Measurements from ENCODE around the gene MRPL47. TPM values are rescaled to one million over a fixed set of nuclear protein-coding genes. Genes with fewer than 3 reads are reported as not detected.

The MRPL47 gene
- total and polyA plus RNA-seq, 10 of the 15 experiments (the other 5 are each of a cell fraction or from before 2014, with no cell fraction given) = 40.6 to 237 (median 73.9) TPM

- no peaks in the 10 kb centered on the region for H3K9me3 ChIP-seq (replicated peaks; ENCODE audit: control insufficient read depth, insufficient read depth, low read length)
- H2AFZ ChIP-seq (ENCODE audit: control insufficient read depth, low read depth, low read length) = no peak overlapping the region
- no peaks in the 10 kb centered on the region for H4K20me1 ChIP-seq (ENCODE audit: control insufficient read depth, insufficient read depth)
- DNase-seq (ENCODE audit: low read depth, low spot score) (no peak), FAIRE-seq (no peak), ATAC-seq (no peak)
- SMC1A ChIA-PET (ENCODE audit: uncharacterized antibody, unreplicated experiment) = no interaction called here
- no peak overlapping the region for H3K4me3 ChIP-seq
- no peak overlapping the region for H3K9ac ChIP-seq (ENCODE audit: control insufficient read depth, insufficient read depth, low read length)
- H3K27ac ChIP-seq (ENCODE audit: control insufficient read depth, insufficient read depth) = no peak overlapping the region
- H3K79me2 ChIP-seq (ENCODE audit: control insufficient read depth, insufficient read depth, low read length) = no peaks in the 10 kb centered on the region
- 31% methylated on average over 3 of the region's 3 CpGs for WGBS (ENCODE audit: insufficient coverage, insufficient replicate concordance, low lambda C conversion rate, missing lambda C conversion rate)
- H3K36me3 ChIP-seq (ENCODE audit: control insufficient read depth in 2 of 2, insufficient read depth in 2 of 2, low read length in 1 of 2) = no peaks in the 10 kb centered on the region
- H3K4me2 ChIP-seq (ENCODE audit: control insufficient read depth, insufficient read depth) = no peak overlapping the region
- H3K4me1 ChIP-seq (ENCODE audit: control insufficient read depth, insufficient read depth, low read length) = 0 out of 2 replicates have a peak, but pooled peaks cover 3% of the 10 kb centered on the region
- in situ Hi-C loops (cut with MboI) = no loop called here
- no peak for TF ChIP-seq SMARCA5 (IDR thresholded peaks at IDR 0.05)
- no peak for TF ChIP-seq ZNF24 (IDR thresholded peaks at IDR 0.05)
- TF ChIP-seq CEBPZ (IDR thresholded peaks at IDR 0.05; ENCODE audit: low read depth, low read length) = no peak
- no peak for TF ChIP-seq RBBP5 (conservative IDR thresholded peaks at IDR 0.05)
- no peak for TF ChIP-seq BCL3 (IDR thresholded peaks at IDR 0.05; ENCODE audit: borderline replicate concordance, insufficient read depth, low read depth, low read length, poor library complexity, severe bottlenecking)
- TF ChIP-seq ZSCAN29 (IDR thresholded peaks at IDR 0.05) = no peak
- no peak for TF ChIP-seq ZBTB40 (IDR thresholded peaks at IDR 0.05; ENCODE audit: borderline replicate concordance)
- POLR2A ChIA-PET = interaction anchor here (0.5 kb wide), 1 partner anchor 14 kb away, joined by 3 read pairs; no protein-coding TSS in a partner anchor
- CTCF ChIA-PET = no interaction called here
- RAD21 ChIA-PET (ENCODE audit: unreplicated experiment) = interaction anchor here (0.5 kb wide), 1 partner anchor 135 kb away, joined by 3 read pairs; no protein-coding TSS in a partner anchor
- BruUV-seq (replicated peaks) = no TSS peak
- H3K27me3 ChIP-seq (replicated peaks in 1 of 2; ENCODE audit: control insufficient read depth in 2 of 2, insufficient read depth in 2 of 2, low read length in 1 of 2) = no peaks in the 10 kb centered on the region
- intact Hi-C loops (cut with micrococcal nuclease; ENCODE audit: unreplicated experiment) = no loop called here
Measured at GRCh38 chr3:179642871-179643270, 38.4 kb upstream of the MRPL47 start.

Measured in GM12878 (cell line).